ENCODE measurements around the gene TMEM37. TPM values are rescaled to one million over a fixed set of nuclear protein-coding genes. Genes with fewer than 3 reads are reported as not detected.

Gene TMEM37
- polyA plus RNA-seq, 2 donors, result 3.4 to 4.0 TPM

DNA sequence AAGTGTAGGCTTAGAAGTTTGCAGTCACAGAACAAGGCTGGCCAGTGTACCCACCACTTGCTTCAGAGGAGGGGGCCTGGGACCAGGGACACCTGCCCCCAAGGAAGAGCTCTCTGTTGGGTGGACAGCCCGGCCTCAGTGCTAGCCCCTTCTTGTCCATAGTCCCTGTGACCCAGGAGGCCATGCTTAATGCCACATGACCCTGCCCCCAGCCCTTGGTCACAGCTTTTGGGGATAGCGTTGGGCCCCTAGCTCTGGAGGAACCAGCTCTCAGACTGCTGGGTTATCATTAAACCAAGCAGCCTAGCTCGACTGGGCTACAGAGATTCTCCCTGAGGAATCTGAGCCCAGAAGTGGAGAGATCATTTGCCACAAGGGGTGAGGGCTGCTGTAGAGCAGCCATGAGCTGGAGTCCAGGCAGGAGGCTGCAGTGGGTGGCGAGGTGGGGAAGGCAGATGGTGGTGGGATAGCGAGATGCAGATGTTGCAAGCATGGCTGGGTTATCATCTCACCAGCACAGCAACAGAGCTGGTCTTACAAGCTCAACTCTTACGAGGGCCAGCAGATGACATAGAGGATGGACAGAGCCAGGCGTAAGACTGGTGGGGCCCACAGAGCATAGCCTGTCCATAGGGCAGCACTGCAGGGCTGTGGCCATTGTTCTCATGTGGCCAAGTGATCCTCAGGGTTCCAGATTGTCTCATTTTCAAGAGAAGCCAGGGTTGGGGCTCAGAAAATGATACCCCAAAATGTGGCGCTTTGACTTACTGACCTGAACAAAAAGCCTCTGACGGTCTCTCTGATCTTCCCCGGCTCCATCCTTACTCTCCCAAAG, 7.2 kb upstream of the TMEM37 start:
- H3K27ac ChIP-seq (ENCODE audit: low read depth in 2 of 2, low read length in 1 of 2), result no peak overlapping the region

DNA sequence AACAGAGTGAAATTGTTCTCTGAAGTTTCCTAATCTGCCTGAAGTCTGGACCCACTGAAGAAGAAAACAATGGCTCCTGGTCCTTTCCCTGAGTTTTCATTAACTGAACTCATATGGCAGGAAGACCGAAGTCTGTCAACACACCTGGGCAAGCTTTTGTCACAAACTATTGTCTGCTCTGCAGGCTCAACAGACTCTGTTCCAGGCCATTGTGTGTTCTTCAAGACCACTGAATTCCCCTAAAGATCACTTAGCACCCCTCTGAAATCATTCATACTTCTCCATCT, 6.6 kb upstream of the TMEM37 start:
- H3K27me3 ChIP-seq (ENCODE audit: control insufficient read depth in 1 of 2, insufficient read depth in 2 of 2, low read length in 2 of 2), result no peaks in the 10 kb centered on the region
- no peak overlapping the region for H3K4me3 ChIP-seq (ENCODE audit: low read depth in 1 of 2, low read length in 2 of 2)
- H3K4me1 ChIP-seq (ENCODE audit: control insufficient read depth in 2 of 2, insufficient read depth in 2 of 2, low read length in 1 of 2), result peaks cover 0 to 12% of the 10 kb centered on the region in 2 donors
- WGBS, 2 donors, result 95 to 100% methylated on average over 1 of the region's 1 CpG
- no peaks in the 10 kb centered on the region for H3K9me3 ChIP-seq (ENCODE audit: control insufficient read depth in 2 of 2, insufficient read depth in 1 of 2, low read depth in 1 of 2, low read length in 1 of 2)
- no peaks in the 10 kb centered on the region for H3K36me3 ChIP-seq (ENCODE audit: control insufficient read depth in 2 of 2, insufficient read depth in 2 of 2, low read length in 1 of 2)
- H3K27ac ChIP-seq (ENCODE audit: low read depth in 2 of 2, low read length in 1 of 2), result no peak overlapping the region

More for the DNA sequence above, 7.2 kb upstream of the TMEM37 start:
- Histone ChIP-seq H3K9me3 (ENCODE audit: control insufficient read depth in 2 of 2, insufficient read depth in 1 of 2, low read depth in 1 of 2, low read length in 1 of 2) (no peaks in the 10 kb centered on the region), H3K4me3 (ENCODE audit: low read depth in 1 of 2, low read length in 2 of 2) (no peak overlapping the region), H3K36me3 (ENCODE audit: control insufficient read depth in 2 of 2, insufficient read depth in 2 of 2, low read length in 1 of 2) (no peaks in the 10 kb centered on the region), H3K27me3 (ENCODE audit: control insufficient read depth in 1 of 2, insufficient read depth in 2 of 2, low read length in 2 of 2) (no peaks in the 10 kb centered on the region), H3K4me1 (ENCODE audit: control insufficient read depth in 2 of 2, insufficient read depth in 2 of 2, low read length in 1 of 2) (peaks cover 0 to 9% of the 10 kb centered on the region in 2 donors)
- 91 to 95% methylated on average over 10 of the region's 10 CpGs for WGBS, 2 donors

DNA sequence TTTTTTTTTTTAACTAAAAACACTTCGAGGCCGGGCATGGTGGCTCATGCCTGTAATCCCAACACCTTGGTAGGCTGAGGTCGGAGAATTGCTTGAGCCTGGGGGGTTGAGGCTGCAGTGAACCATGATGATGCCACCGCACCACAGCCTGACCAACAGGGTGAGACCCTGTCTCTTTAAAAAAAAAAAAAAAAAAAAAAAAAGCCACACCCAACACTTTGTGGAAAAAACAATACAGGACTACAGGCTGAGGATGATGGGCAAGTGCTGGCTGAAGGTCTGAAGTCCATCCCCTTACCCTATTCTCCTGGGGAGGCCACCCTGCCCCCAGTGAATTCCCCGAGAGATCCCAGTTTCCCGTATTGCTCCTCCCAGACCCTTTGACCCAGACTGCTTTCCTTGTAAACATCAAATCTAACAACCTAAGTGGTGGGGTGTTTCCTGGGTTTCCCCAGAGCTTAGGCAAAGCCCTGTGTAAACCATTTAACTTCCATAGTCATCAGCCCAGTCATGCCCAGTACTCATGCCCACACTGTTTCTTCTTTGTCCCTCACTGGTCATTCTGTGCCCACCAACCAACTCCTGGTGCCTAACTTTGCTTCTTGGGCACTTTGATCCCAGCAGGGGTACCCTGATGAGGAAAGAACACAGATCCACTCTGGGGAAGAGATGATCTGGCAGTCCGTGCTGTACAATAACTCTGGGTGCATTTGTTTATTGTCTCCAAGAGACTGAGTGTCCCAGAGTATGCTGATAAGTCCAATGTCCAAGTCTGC, 5.8 kb upstream of the TMEM37 start:
- Histone ChIP-seq H3K27ac (ENCODE audit: low read depth in 2 of 2, low read length in 1 of 2) (no peak overlapping the region), H3K4me1 (ENCODE audit: control insufficient read depth in 2 of 2, insufficient read depth in 2 of 2, low read length in 1 of 2) (peaks cover 0 to 14% of the 10 kb centered on the region in 2 donors), H3K9me3 (ENCODE audit: control insufficient read depth in 2 of 2, insufficient read depth in 1 of 2, low read depth in 1 of 2, low read length in 1 of 2) (no peaks in the 10 kb centered on the region), H3K4me3 (ENCODE audit: low read depth in 1 of 2, low read length in 2 of 2) (no peak overlapping the region), H3K27me3 (ENCODE audit: control insufficient read depth in 1 of 2, insufficient read depth in 2 of 2, low read length in 2 of 2) (no peaks in the 10 kb centered on the region), H3K36me3 (ENCODE audit: control insufficient read depth in 2 of 2, insufficient read depth in 2 of 2, low read length in 1 of 2) (no peaks in the 10 kb centered on the region)
- 80 to 84% methylated on average over 7 of the region's 7 CpGs for WGBS, 2 donors

DNA sequence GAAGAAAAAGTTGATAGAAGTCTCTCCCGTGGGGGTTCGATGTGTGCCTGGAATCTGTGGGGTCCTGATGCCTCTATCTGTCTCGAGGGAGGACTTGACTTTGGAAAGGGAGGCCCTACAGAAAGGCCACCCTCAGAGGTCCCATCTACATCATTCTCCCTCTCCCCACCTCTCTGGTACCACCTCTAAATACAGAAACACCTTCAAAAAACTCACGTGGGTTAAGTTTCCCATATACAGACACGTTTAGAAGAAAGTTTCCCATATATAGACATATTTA, 5.3 kb upstream of the TMEM37 start:
- WGBS, 2 donors, result 56 to 65% methylated on average over 5 of the region's 5 CpGs
- H3K9me3 ChIP-seq (ENCODE audit: control insufficient read depth in 2 of 2, insufficient read depth in 1 of 2, low read depth in 1 of 2, low read length in 1 of 2), result no peaks in the 10 kb centered on the region
- H3K27ac ChIP-seq (ENCODE audit: low read depth in 2 of 2, low read length in 1 of 2), result no peak overlapping the region
- no peak overlapping the region for H3K4me3 ChIP-seq (ENCODE audit: low read depth in 1 of 2, low read length in 2 of 2)
- peaks cover 0 to 14% of the 10 kb centered on the region in 2 donors for H3K4me1 ChIP-seq (ENCODE audit: control insufficient read depth in 2 of 2, insufficient read depth in 2 of 2, low read length in 1 of 2)
- no peaks in the 10 kb centered on the region for H3K36me3 ChIP-seq (ENCODE audit: control insufficient read depth in 2 of 2, insufficient read depth in 2 of 2, low read length in 1 of 2)
- H3K27me3 ChIP-seq (ENCODE audit: control insufficient read depth in 1 of 2, insufficient read depth in 2 of 2, low read length in 2 of 2), result no peaks in the 10 kb centered on the region

DNA sequence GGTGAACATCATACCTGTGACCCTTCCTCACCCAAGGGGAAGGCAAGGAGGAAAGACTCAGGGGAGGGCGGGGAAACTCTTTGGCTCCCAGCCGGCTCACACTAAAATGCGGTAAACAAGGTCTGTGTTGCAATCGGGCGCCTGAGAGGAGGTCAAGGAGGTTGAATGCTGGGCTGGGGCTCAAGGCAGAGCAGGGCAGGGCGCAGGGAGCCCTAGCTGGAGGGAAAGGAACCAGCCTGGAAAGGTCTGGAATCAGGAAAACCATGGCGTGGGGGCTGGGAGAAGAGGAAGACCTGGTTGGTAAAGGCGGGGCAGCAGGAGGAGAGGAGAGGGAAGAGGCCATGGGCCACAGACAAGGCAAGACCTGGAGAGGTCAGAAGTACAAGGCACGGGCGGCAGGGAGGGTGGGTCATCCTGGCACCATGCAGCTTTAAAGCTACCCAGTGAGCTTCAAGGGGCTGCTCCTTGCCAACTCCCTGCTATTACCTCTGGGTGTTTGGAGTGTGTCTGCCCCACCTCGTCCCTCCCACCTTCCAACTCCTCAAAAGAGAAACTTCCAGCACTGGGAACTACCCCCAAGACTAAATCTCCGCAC, 4.8 kb upstream of the TMEM37 start:
- WGBS, 2 donors, result 48 to 50% methylated on average over 10 to 12 of the region's 12 CpGs
- no peaks in the 10 kb centered on the region for H3K27me3 ChIP-seq (ENCODE audit: control insufficient read depth in 1 of 2, insufficient read depth in 2 of 2, low read length in 2 of 2)
- no peaks in the 10 kb centered on the region for H3K36me3 ChIP-seq (ENCODE audit: control insufficient read depth in 2 of 2, insufficient read depth in 2 of 2, low read length in 1 of 2)
- H3K9me3 ChIP-seq (ENCODE audit: control insufficient read depth in 2 of 2, insufficient read depth in 1 of 2, low read depth in 1 of 2, low read length in 1 of 2), result no peaks in the 10 kb centered on the region
- H3K27ac ChIP-seq (ENCODE audit: low read depth in 2 of 2, low read length in 1 of 2), result peak overlapping the region in 1 of 2 donors; percentile 33
- H3K4me1 ChIP-seq (ENCODE audit: control insufficient read depth in 2 of 2, insufficient read depth in 2 of 2, low read length in 1 of 2), result peaks cover under 1 to 15% of the 10 kb centered on the region in 2 donors
- no peak overlapping the region for H3K4me3 ChIP-seq (ENCODE audit: low read depth in 1 of 2, low read length in 2 of 2)

DNA sequence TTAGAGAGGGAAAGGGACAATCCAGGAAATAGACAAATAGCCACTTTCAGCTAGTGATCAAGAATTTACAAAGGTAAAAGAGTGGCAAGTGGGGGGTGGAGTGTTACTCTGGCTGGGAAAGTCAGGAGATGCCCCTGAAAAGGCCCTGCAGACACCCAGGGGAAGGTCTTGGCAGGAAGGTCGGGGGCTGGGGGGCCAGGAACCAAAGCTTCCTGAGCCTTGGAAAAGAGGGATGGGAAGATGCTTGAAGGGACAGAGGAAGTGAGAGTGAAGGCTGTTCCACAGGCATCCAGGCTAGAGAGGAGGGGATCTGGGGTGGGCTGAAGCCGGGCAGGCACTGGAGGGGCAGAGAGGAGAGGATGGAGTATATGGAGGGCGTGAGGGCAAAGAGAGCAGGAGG, 3.9 kb upstream of the TMEM37 start:
- Histone ChIP-seq H3K27ac (ENCODE audit: low read depth in 2 of 2, low read length in 1 of 2) (no peak overlapping the region), H3K27me3 (ENCODE audit: control insufficient read depth in 1 of 2, insufficient read depth in 2 of 2, low read length in 2 of 2) (no peaks in the 10 kb centered on the region), H3K4me1 (ENCODE audit: control insufficient read depth in 2 of 2, insufficient read depth in 2 of 2, low read length in 1 of 2) (peaks cover 2 to 19% of the 10 kb centered on the region in 2 donors), H3K9me3 (ENCODE audit: control insufficient read depth in 2 of 2, insufficient read depth in 1 of 2, low read depth in 1 of 2, low read length in 1 of 2) (no peaks in the 10 kb centered on the region), H3K36me3 (ENCODE audit: control insufficient read depth in 2 of 2, insufficient read depth in 2 of 2, low read length in 1 of 2) (no peaks in the 10 kb centered on the region), H3K4me3 (ENCODE audit: low read depth in 1 of 2, low read length in 2 of 2) (no peak overlapping the region)
- 84 to 92% methylated on average over 3 of the region's 3 CpGs for WGBS, 2 donors

DNA sequence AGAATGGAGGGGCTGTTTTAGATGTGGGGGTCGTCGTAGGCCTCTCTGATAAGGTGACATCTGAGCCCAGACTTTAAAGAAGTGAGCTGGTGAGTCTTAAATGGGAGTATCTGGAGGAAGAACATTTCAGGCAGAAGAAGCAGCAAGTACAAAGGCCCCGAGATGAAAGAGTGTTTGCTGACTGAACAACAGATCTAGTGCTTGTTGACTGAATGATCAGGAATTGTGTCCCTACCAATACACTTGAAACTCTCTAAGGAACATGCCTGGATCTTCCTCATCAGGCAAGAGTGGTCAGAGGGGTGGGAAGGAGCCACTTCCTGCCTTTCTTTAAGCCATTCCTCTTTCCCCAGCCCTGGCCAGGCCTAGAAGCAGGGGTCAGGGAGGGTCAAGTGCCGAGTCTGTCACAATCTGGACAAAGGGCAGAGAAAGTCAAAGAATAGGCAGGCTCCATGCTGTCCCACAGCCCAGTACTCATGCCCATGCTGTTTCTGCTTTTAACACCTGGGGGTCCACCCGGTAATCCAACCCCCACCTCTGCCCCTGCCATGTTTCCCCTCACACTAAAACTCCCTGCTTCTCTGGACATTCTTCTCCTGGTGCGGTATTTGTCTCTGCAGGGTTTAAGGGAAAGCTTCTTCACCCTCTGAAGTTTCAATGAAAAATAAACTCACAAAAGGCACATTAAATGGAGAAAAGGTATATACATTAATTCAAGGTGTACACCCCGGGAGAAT, 3.0 kb upstream of the TMEM37 start:
- H3K9me3 ChIP-seq (ENCODE audit: control insufficient read depth in 2 of 2, insufficient read depth in 1 of 2, low read depth in 1 of 2, low read length in 1 of 2), result no peaks in the 10 kb centered on the region
- no peak overlapping the region for H3K27ac ChIP-seq (ENCODE audit: low read depth in 2 of 2, low read length in 1 of 2)
- H3K36me3 ChIP-seq (ENCODE audit: control insufficient read depth in 2 of 2, insufficient read depth in 2 of 2, low read length in 1 of 2), result no peaks in the 10 kb centered on the region
- no peaks in the 10 kb centered on the region for H3K27me3 ChIP-seq (ENCODE audit: control insufficient read depth in 1 of 2, insufficient read depth in 2 of 2, low read length in 2 of 2)
- peaks cover 2 to 18% of the 10 kb centered on the region in 2 donors for H3K4me1 ChIP-seq (ENCODE audit: control insufficient read depth in 2 of 2, insufficient read depth in 2 of 2, low read length in 1 of 2)
- 86 to 90% methylated on average over 7 of the region's 7 CpGs for WGBS, 2 donors
- no peak overlapping the region for H3K4me3 ChIP-seq (ENCODE audit: low read depth in 1 of 2, low read length in 2 of 2)

DNA sequence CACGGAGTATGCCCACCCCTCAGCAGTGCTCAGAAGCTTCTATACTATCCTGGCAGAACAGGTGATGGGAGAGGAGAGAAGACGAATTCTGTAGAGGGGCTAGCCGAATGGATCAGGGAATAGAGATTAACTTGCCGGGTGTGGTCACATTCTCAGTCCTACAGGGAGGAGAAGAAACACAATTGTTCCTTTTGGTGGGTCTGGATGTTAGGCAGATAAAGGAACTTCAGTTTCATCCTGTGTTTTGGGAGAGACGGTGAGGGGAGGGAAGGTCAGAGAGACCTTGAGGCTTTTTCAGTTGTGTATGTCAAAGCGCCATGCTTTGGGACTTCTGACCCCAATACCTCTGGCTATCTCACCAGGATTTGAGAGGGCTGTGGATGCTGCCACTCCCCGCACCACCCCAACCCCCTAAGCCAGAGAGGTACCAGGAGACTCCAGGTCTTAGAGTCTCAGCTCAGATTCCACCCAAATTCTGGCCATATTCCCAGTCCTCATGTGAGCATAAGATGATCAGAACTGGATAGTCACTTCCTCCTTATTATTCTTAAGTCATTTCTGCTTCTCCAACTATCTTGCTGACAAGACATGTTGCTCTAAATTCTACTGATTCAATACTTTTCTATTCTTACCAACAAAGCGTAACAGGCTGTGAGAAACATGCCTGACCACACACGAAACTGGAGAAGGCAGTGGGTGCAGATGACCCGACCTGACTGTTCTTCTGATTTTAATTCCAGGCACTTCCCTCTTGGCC, 2.3 kb upstream of the TMEM37 start:
- Histone ChIP-seq H3K4me1 (ENCODE audit: control insufficient read depth in 2 of 2, insufficient read depth in 2 of 2, low read length in 1 of 2) (peaks cover 2 to 18% of the 10 kb centered on the region in 2 donors), H3K27ac (ENCODE audit: low read depth in 2 of 2, low read length in 1 of 2) (no peak overlapping the region)
- WGBS, 2 donors, result 75 to 81% methylated on average over 10 of the region's 10 CpGs

DNA sequence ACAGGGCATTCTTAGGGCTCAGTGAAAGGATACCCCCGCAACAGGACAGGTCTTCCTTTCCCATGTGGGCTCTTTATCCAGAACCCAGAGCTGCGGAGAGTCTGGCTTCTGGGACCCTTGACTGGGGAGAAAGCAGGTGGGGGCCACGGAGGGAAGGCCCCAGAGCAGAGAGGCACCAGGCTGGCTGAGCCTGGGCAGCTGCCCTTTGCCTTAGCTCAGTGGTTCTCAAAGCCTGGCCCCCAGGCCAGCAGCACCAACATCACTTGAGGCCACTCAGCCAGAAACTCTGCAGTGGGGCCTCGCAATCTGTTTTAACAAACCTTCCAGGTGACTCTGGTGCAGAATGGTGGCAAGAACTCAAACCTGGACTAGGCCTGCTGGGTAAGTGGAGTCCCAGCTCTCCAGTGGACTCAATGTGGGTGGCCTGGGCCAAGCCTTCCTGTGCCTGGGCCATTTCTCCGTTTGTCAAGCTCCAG, 1.6 kb upstream of the TMEM37 start:
- Histone ChIP-seq H3K27ac (ENCODE audit: low read depth in 2 of 2, low read length in 1 of 2) (no peak overlapping the region), H3K4me3 (ENCODE audit: low read depth in 1 of 2, low read length in 2 of 2) (no peak overlapping the region), H3K9me3 (ENCODE audit: control insufficient read depth in 2 of 2, insufficient read depth in 1 of 2, low read depth in 1 of 2, low read length in 1 of 2) (no peaks in the 10 kb centered on the region), H3K27me3 (ENCODE audit: control insufficient read depth in 1 of 2, insufficient read depth in 2 of 2, low read length in 2 of 2) (no peaks in the 10 kb centered on the region), H3K4me1 (ENCODE audit: control insufficient read depth in 2 of 2, insufficient read depth in 2 of 2, low read length in 1 of 2) (peaks cover 2 to 18% of the 10 kb centered on the region in 2 donors), H3K36me3 (ENCODE audit: control insufficient read depth in 2 of 2, insufficient read depth in 2 of 2, low read length in 1 of 2) (no peaks in the 10 kb centered on the region)
- WGBS, 2 donors, result 85 to 94% methylated on average over 5 of the region's 5 CpGs

More for the DNA sequence above, 2.3 kb upstream of the TMEM37 start:
- Histone ChIP-seq H3K9me3 (ENCODE audit: control insufficient read depth in 2 of 2, insufficient read depth in 1 of 2, low read depth in 1 of 2, low read length in 1 of 2) (no peaks in the 10 kb centered on the region), H3K4me3 (ENCODE audit: low read depth in 1 of 2, low read length in 2 of 2) (no peak overlapping the region), H3K27me3 (ENCODE audit: control insufficient read depth in 1 of 2, insufficient read depth in 2 of 2, low read length in 2 of 2) (no peaks in the 10 kb centered on the region), H3K36me3 (ENCODE audit: control insufficient read depth in 2 of 2, insufficient read depth in 2 of 2, low read length in 1 of 2) (no peaks in the 10 kb centered on the region)

All from esophagus (tissue), 2 donors.